Ectodermal cell (in vitro differentiated cells): ENCODE data around the gene ALKBH6.

Experiments used
- H3K27ac ChIP-seq: 2 replicates; pipeline ENCODE4 v1.7.0; 2013; ENCODE audit warnings: mild to moderate bottlenecking, low read depth, low read length; ENCODE audit not compliant: insufficient read depth, poor library complexity, severe bottlenecking
- H3K27me3 ChIP-seq: 2 replicates; pipeline ENCODE4 v1.7.0; 2013; ENCODE audit warnings: mild to moderate bottlenecking, low read length; ENCODE audit not compliant: insufficient read depth, control insufficient read depth, poor library complexity, severe bottlenecking
- H3K36me3 ChIP-seq: one replicate; pipeline ENCODE4 v1.7.0; 2013; ENCODE audit warnings: low read length; ENCODE audit not compliant: control insufficient read depth, insufficient read depth
- H3K4me1 ChIP-seq: one replicate; pipeline ENCODE4 v1.7.0; 2013; ENCODE audit warnings: low read length; ENCODE audit not compliant: control insufficient read depth, insufficient read depth
- H3K4me3 ChIP-seq: 2 replicates; pipeline ENCODE4 v1.7.0; 2013; ENCODE audit warnings: low read depth, low read length, control low read depth; ENCODE audit not compliant: insufficient read depth
- H3K9me3 ChIP-seq: 2 replicates; pipeline ENCODE4 v1.7.0; 2013; ENCODE audit warnings: mild to moderate bottlenecking, low read length, moderate library complexity; ENCODE audit not compliant: control insufficient read depth
- WGBS, 2 experiments: methylation state at CpG; one replicate each; pipeline ENCODE4 v1.1.7; 2013; ENCODE audit warnings: missing lambda C conversion rate in 2 of 2; 5-methylcytosine and 5-hydroxymethylcytosine counted together

Gene ALKBH6

DNA sequence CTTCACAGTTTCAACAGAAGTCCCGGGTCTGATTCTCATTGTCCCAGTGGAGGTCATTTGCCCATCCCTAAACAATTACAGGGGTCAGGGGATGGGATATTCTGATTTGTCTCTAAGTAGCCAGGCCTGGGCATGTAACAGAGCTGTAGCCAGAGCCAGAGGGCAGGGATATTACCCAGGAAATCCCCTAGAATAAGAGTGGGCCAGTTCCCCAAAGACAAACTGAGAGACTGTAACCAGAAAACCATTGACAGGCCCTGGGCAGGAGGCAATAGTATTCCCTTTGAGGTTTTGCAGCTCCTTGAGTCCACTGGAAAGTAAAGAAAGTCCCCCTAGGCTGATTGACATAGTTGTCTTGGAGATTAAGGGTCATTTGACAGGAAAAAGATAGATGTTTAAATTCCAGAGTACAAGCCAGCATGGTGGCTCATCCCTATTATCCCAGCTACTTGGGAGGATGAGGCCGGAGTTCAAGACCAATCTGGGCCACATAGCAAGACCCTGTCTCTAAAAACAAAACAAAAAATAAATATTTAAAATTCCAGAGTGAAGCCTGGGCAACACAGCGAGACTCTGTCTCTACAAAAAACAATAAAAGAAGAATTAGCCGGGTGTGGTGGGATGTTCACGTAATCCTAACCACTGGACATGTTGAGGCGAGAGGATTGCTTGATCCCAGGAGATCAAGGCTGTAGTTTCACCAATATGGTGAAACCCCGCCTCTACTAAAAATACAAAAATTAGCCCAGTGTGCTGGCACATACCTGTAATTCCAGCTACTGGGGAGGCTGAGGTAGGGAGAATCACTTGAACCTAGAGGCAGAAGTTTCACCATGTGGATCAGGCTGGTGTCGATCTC lies 20.9 kb downstream of the ALKBH6 start:
- H3K4me1 ChIP-seq = peaks cover 7% of the 10 kb centered on the region

DNA sequence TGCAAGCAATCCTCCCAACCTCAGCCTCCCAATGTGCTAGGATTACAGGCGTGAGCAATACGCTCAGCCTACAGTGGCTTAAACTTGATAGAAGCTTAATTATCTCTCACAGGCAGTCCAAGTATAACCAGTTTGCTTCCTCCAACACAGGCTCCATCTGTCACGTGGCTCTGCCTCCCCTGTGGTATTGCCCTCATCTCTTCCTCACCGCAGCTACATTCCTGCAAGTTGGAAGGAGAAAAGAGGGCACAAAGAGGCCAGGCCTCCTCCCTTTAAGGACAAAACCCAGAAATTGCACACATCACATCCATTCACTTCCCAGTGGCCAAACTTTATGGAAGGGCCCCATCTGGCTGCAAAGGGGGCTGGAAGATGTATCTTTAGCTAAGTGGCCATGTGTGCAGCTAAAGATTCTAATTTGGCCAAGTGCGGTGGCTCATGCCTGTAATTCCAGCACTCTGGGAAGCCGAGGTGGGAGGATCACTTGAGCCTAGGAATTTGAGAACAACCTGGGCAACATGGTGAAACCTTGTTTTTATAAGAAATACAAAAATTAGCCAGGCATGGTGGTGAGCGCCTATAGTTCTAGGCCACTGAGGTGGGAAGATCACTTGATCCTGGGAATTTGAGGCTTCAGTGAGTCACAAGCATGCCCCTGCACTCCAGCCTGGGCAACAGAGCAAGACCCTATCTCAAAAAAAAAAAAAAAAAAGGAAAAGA lies 22.1 kb downstream of the ALKBH6 start:
- H3K36me3 ChIP-seq = no peaks in the 10 kb centered on the region
- no peak overlapping the region for H3K4me3 ChIP-seq
- no peaks in the 10 kb centered on the region for H3K9me3 ChIP-seq
- peaks cover 19% of the 10 kb centered on the region for H3K27me3 ChIP-seq
- WGBS, 2 experiments = 82 to 87% methylated on average over 7 of the region's 7 CpGs
- no peak overlapping the region for H3K27ac ChIP-seq
- H3K4me1 ChIP-seq = peaks cover 8% of the 10 kb centered on the region

More for the DNA sequence above, 20.9 kb downstream of the ALKBH6 start:
- Histone ChIP-seq H3K36me3 (no peaks in the 10 kb centered on the region), H3K4me3 (no peak overlapping the region), H3K27me3 (peaks cover 6% of the 10 kb centered on the region), H3K27ac (no peak overlapping the region), H3K9me3 (no peaks in the 10 kb centered on the region)
- 78 to 88% methylated on average over 8 of the region's 8 CpGs for whole genome bisulfite sequencing, 2 experiments

DNA sequence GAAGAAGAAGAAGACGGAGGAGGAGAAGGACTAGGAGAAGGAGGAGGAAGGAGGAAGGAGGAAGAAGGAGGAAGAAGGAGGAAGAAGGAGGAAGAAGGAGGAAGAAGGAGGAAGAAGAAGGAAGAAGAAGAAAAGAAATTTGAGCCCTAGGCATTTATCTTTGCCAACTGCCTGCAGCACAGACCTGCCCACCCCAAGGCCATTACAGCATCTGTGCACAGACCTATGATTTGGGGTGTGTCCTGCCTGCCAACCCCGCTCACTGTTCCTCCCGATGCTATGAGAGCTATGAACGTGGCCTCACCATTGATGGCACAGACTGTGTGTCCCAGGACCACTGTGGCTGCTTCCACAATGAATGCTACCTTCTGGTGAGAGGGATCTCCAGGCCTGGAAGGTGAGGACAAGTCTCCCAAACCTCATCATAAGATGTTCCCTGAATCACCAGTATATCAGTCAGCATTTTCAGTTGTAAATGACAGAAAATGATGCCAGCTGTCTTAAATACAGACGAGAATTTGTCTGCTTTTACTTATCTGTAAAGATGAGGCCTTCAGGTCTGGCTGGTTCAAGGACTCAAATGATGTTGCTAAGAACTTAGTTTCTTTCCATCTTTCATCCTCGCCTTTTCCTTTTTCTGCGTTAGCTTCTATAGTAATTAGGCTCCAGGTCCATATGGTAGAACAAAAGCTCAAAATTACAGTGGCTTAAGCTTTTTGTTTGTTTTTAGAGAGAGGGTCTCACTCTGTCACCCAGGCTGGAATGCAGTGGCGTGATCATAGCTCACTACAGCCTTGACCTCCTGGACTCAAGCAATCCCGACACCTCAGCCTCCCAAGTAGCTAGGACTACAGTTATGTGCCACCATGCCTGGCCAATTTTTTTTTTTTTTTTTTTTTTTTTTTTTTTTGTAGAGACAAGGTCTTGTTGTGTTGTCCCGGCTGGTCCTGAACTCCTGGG lies 23.0 kb downstream of the ALKBH6 start:
- Histone ChIP-seq H3K4me3 (no peak overlapping the region), H3K27me3 (peaks cover 26% of the 10 kb centered on the region), H3K9me3 (no peaks in the 10 kb centered on the region), H3K4me1 (peaks cover 12% of the 10 kb centered on the region), H3K27ac (no peak overlapping the region), H3K36me3 (no peaks in the 10 kb centered on the region)
- 87 to 91% methylated on average over 10 of the region's 10 CpGs for WGBS, 2 experiments

DNA sequence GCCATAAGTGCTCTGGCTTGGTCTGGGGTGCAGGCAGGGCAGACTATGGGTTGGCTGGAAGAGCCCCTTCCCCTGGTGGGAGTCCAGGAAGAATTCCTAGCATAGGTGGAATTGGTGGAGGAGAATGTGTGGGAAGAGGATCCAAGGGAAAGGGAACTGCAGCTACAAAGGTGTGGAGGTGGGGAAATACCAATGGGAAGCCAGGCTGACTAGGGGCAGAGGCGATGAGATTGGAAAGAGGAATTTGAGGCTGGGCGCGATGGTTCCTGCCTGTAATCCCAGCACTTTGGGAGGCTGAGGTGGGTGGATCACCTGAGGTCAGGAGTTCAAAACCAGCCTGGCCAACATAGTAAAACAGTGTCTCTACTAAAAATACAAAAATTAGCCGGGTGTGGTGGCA lies 23.9 kb downstream of the ALKBH6 start:
- Histone ChIP-seq H3K9me3 (no peaks in the 10 kb centered on the region), H3K27me3 (peaks cover 35% of the 10 kb centered on the region), H3K27ac (no peak overlapping the region), H3K4me3 (no peak overlapping the region), H3K36me3 (no peaks in the 10 kb centered on the region), H3K4me1 (peaks cover 10% of the 10 kb centered on the region)
- 83 to 96% methylated on average over 4 of the region's 4 CpGs for WGBS, 2 experiments

DNA sequence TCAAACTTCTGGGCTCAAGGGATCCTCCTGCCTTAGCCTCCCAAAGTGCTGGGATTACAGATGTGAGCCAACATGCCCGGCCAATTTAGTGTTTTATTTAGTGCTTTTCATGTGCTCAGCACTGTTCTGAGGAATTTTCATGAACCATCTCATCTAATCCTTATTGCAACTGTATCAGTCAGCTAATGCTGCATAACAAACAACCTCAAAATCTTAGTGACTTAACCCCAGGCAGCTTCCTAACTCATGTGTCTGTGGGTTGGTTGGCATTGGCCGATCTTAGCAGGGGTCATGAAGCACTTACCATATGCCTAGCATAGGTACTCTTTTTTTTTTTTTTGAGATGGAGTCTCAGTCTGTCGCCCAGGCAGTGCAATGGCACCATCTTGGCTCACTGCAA lies 25.2 kb downstream of the ALKBH6 start:
- no peaks in the 10 kb centered on the region for H3K9me3 ChIP-seq
- no peak overlapping the region for H3K4me3 ChIP-seq
- peaks cover 41% of the 10 kb centered on the region for H3K27me3 ChIP-seq
- H3K36me3 ChIP-seq = no peaks in the 10 kb centered on the region
- 92 to 95% methylated on average over 3 of the region's 3 CpGs for WGBS, 2 experiments
- H3K27ac ChIP-seq = no peak overlapping the region
- H3K4me1 ChIP-seq = peaks cover 10% of the 10 kb centered on the region

DNA sequence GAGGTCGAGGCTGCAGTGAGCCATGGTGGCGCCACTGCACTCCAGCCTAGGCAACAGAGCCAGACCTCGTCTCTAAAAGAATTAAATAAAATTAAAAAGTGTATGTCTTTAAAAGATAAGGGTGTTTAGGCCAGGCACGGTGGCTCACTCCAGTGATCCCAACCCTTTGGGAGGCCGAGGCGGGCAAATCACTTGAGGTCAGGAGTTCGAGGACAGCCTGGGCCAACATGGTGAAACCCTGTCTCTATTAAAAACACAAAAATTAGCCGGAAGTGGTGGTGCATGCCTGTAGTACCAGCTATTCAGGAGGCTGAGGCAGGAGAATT lies 26.5 kb downstream of the ALKBH6 start:
- H3K4me3 ChIP-seq = peak overlapping the region; percentile 28

DNA sequence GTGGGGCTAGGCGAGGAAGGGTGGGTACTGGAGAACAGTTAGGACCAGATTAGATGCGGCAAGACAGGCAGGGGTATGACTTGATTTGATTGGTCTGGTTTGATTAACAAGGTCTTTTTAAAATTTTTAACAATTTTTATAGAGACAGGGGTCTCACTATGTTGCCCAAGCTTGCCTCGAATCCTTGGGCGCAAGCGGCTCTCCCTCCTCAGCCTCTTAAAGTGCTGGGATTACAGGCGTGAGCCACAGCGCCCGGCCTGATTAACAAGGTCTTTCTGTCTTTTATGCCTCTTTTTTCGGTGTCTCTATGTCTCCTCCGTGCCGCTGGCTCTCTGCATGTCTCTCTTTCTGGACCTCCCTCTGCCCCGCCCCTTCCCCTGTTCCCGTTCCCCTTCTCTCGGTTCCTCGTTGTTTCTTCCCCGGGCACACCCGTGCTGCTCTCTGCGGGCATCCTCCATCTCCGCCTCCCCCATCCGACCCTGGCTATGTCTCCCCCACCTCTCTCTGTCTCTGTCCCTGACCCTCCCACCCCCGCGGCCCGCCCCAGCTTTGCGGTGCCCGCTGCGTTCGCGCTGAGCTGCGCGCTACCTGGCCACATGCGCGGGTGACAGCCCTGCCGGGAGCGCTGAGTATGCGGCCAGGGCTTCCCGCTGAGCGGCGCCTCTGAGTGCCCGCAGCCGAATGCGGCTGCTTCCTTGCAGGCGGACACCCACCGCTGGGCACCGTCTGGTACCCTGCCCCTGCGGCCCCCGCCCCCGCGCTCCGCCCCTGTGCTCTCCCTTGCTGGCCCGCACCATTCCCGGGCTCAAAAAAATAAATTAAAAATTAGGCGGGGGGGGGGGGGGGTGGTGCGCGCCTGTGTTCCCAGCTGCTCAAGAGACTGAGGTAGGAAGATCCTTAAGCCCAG lies 27.1 kb downstream of the ALKBH6 start:
- Histone ChIP-seq H3K4me3 (peak overlapping the region; percentile 28), H3K4me1 (peaks cover 10% of the 10 kb centered on the region), H3K27me3 (peaks cover 52% of the 10 kb centered on the region), H3K27ac (no peak overlapping the region), H3K9me3 (no peaks in the 10 kb centered on the region), H3K36me3 (no peaks in the 10 kb centered on the region)
- WGBS, 2 experiments = 7% methylated on average over 54 of the region's 54 CpGs

More for the DNA sequence above, 26.5 kb downstream of the ALKBH6 start:
- Histone ChIP-seq H3K9me3 (no peaks in the 10 kb centered on the region), H3K27ac (no peak overlapping the region), H3K4me1 (peaks cover 10% of the 10 kb centered on the region), H3K36me3 (no peaks in the 10 kb centered on the region), H3K27me3 (peaks cover 48% of the 10 kb centered on the region)
- WGBS, 2 experiments = 37 to 42% methylated on average over 8 of the region's 8 CpGs

DNA sequence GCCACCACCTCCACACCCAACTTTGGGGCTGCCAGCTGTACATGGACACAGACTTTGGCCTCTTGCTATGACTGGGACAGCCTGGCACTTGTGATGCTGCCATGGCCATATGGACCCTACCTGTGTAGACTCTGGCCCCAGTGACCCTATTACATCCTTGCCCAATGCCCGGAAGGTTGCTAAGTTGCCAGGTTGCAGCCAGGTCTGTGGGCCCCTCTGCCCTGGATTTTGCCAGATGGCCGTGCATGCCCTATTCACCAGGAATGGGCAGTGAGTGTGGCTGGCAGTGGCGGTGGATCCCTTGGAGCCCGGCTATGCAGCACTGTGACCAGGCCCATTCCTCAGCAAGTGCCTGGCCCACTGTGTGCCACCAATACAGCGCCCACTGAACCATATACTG lies 27.9 kb downstream of the ALKBH6 start:
- peaks cover 10% of the 10 kb centered on the region for H3K4me1 ChIP-seq
- H3K27me3 ChIP-seq = peaks cover 57% of the 10 kb centered on the region
- 82 to 87% methylated on average over 5 of the region's 5 CpGs for WGBS, 2 experiments
- H3K4me3 ChIP-seq = no peak overlapping the region
- H3K36me3 ChIP-seq = no peaks in the 10 kb centered on the region
- no peak overlapping the region for H3K27ac ChIP-seq
- no peaks in the 10 kb centered on the region for H3K9me3 ChIP-seq

DNA sequence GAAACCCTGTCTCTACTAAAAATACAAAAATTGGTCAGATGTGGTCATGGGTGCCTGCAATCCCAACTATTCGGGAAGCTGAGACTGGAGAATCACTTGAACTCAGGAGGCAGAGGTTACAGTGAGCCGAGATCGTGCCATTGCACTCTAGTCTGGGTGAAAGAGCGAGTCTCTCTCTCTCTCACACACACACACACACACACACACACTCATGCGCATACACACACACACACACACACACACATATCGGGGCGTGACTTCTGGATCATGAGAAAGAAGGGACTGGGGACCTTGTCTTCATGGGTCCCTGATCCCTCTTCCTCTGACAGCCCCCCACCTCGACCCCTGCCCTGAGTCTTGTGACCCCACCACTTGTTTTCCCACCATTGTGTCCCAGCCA lies 30.8 kb downstream of the ALKBH6 start:
- 80 to 81% methylated on average over 8 of the region's 8 CpGs for WGBS, 2 experiments
- Histone ChIP-seq H3K4me1 (peaks cover 10% of the 10 kb centered on the region), H3K4me3 (no peak overlapping the region), H3K27me3 (peaks cover 56% of the 10 kb centered on the region), H3K27ac (no peak overlapping the region), H3K9me3 (no peaks in the 10 kb centered on the region), H3K36me3 (no peaks in the 10 kb centered on the region)
